Keratinocyte (primary cell): ENCODE measurements around the gene DGKE. TPM values are rescaled to one million over a fixed set of nuclear protein-coding genes. Genes with fewer than 3 reads are reported as not detected.

ENCODE experiments used
- DNase-seq: peaks from one replicate; pipeline ENCODE4 v3.0.0-alpha.2; 2011; ENCODE audit warnings: low read depth, missing footprints, low spot score
- FAIRE-seq: peaks from 2 replicates; lab custom pipeline; 2011; peaks lifted over from hg19 to GRCh38; lab: Jason Lieb, UNC
- H2AFZ ChIP-seq: 2 replicates; pipeline ENCODE4 v1.6.0; 2012; ENCODE audit warnings: low read length, control low read depth, inconsistent platforms; ENCODE audit not compliant: control insufficient read depth
- H3K27ac ChIP-seq: 2 replicates; pipeline ENCODE4 v1.5.1; 2011; ENCODE audit warnings: low read length; ENCODE audit not compliant: control insufficient read depth, insufficient read depth
- H3K27me3 ChIP-seq: 3 replicates; pipeline ENCODE4 v1.6.0; 2011; ENCODE audit warnings: low read length; ENCODE audit not compliant: control insufficient read depth, insufficient read depth; ENCODE audit errors: extremely low read depth
- H3K36me3 ChIP-seq, 2 experiments: 2 replicates in 1 of 2; 3 replicates in 1 of 2; pipeline ENCODE4 v1.5.1; 2011; ENCODE audit warnings: low read length in 2 of 2, mild to moderate bottlenecking in 1 of 2; ENCODE audit not compliant: control insufficient read depth in 2 of 2, insufficient read depth in 2 of 2; ENCODE audit errors: extremely low read depth in 1 of 2
- H3K4me1 ChIP-seq: 3 replicates; pipeline ENCODE4 v1.5.1; 2011; ENCODE audit warnings: low read length; ENCODE audit not compliant: control insufficient read depth, insufficient read depth; ENCODE audit errors: extremely low read depth
- H3K4me2 ChIP-seq: 3 replicates; pipeline ENCODE4 v1.6.0; 2011; ENCODE audit warnings: low read depth, low read length; ENCODE audit not compliant: control insufficient read depth, insufficient read depth; ENCODE audit errors: extremely low read depth
- H3K4me3 ChIP-seq, 3 experiments: fragments of 200-600 bp in 1 of 3; sonication (generic) in 1 of 3; 2 replicates in 2 of 3; 3 replicates in 1 of 3; pipeline ENCODE4 v1.5.1; 2011 to 2016; ENCODE audit warnings: low read length in 3 of 3, mild to moderate bottlenecking in 3 of 3, control low read depth in 2 of 3, inconsistent platforms in 1 of 3, low read depth in 1 of 3, mixed read lengths in 1 of 3, mixed run types in 1 of 3, moderate library complexity in 1 of 3; ENCODE audit not compliant: control insufficient read depth in 2 of 3, insufficient read depth in 2 of 3; ENCODE audit errors: extremely low read depth in 1 of 3
- H3K79me2 ChIP-seq: 2 replicates; pipeline ENCODE4 v1.6.0; 2012; ENCODE audit warnings: low read length; ENCODE audit not compliant: control insufficient read depth, insufficient read depth
- H3K9ac ChIP-seq: 3 replicates; pipeline ENCODE4 v1.6.0; 2011; ENCODE audit warnings: low read length; ENCODE audit not compliant: control insufficient read depth, insufficient read depth; ENCODE audit errors: extremely low read depth
- H3K9me1 ChIP-seq: 3 replicates; pipeline ENCODE4 v1.6.0; 2011; ENCODE audit warnings: low read length; ENCODE audit not compliant: control insufficient read depth, insufficient read depth; ENCODE audit errors: extremely low read depth
- H3K9me3 ChIP-seq: 2 replicates; pipeline ENCODE4 v1.5.1; 2012; ENCODE audit warnings: low read depth, low read length; ENCODE audit not compliant: control insufficient read depth
- H4K20me1 ChIP-seq: 3 replicates; pipeline ENCODE4 v1.6.0; 2011; ENCODE audit warnings: low read length; ENCODE audit not compliant: control insufficient read depth, insufficient read depth; ENCODE audit errors: extremely low read depth
- CTCF ChIP-seq, 3 experiments: IDR thresholded peaks in 1 of 3; conservative IDR thresholded peaks in 1 of 3; optimal IDR thresholded peaks in 1 of 3; 2 replicates in 2 of 3; 3 replicates in 1 of 3; pipeline versions ENCODE3 to v1.5.1; 2011; ENCODE audit warnings: low read length in 3 of 3, mild to moderate bottlenecking in 3 of 3, moderate library complexity in 2 of 3, control low read depth in 1 of 3, inconsistent platforms in 1 of 3; ENCODE audit not compliant: insufficient read depth in 2 of 3; ENCODE audit errors: extremely low read depth in 1 of 3
- EZH2 ChIP-seq: IDR thresholded peaks from one replicate; pipeline ENCODE4 v1.6.1; 2012; ENCODE audit warnings: inconsistent platforms, mild to moderate bottlenecking, low read length, moderate library complexity
- dilution Hi-C: fragments of 300-500 bp; cut with MboI; formaldehyde crosslinking; loops from one replicate; pipeline ENCODE4 v1.7.0; 2020; ENCODE audit warnings: low sequenced_read_pairs; ENCODE audit not compliant: extremely low pct_ligation_motif_present
- polyA plus RNA-seq, 5 experiments: library from polyadenylated mRNA; depleted of rRNA in 3 of 5; stranded (reverse) in 3 of 5; stranded (forward) in 1 of 5; unstranded in 1 of 5; fragments of >200 nt; gene quantifications; 1 replicate in 1 of 5; 2 replicates in 3 of 5; 3 replicates in 1 of 5; pipeline versions ENCODE4 v1.2.1 to v1.2.3, GENCODE V29; 2011 to 2012; ENCODE audit warnings: missing spikeins in 2 of 5, low read depth in 1 of 5, low replicate concordance in 1 of 5

The DGKE gene
- polyA plus RNA-seq, 1 donor (not counting 4 experiments of a cell fraction or from before 2014, with no cell fraction given), result 4.7 TPM

- TF ChIP-seq EZH2 (no peak), CTCF (optimal IDR thresholded peaks at IDR 0.05 in 1 of 3, IDR thresholded peaks at IDR 0.05 in 1 of 3, conservative IDR thresholded peaks at IDR 0.05 in 1 of 3; ENCODE audit: extremely low read depth in 1 of 3, insufficient read depth in 2 of 3, low read length in 3 of 3) (no peak)
- dilution Hi-C loops, result no loop called here
- no peaks in the 10 kb centered on the region for H3K9me3 ChIP-seq
- peak overlapping the region; percentile 29 for H3K4me2 ChIP-seq
- H3K79me2 ChIP-seq, result peaks cover 36% of the 10 kb centered on the region
- H3K27me3 ChIP-seq, result no peaks in the 10 kb centered on the region
- no peak for DNase-seq
- no peak overlapping the region for H3K4me3 ChIP-seq
- no peaks in the 10 kb centered on the region for H3K9me1 ChIP-seq
- H3K4me1 ChIP-seq, result peaks cover 16% of the 10 kb centered on the region
- H3K36me3 ChIP-seq, result peaks cover 39 to 77% of the 10 kb centered on the region in 2 experiments
- peak overlapping the region; percentile 48 for H3K27ac ChIP-seq
- no peak overlapping the region for H3K9ac ChIP-seq
- no peaks in the 10 kb centered on the region for H4K20me1 ChIP-seq
- FAIRE-seq, result peak; percentile 85
- H2AFZ ChIP-seq, result no peak overlapping the region
Measured at GRCh38 chr17:56902348-56902747, 68.4 kb downstream of the DGKE start.

- dilution Hi-C loops, result no loop called here
- Histone ChIP-seq H3K27ac (no peak overlapping the region), H2AFZ (no peak overlapping the region), H3K36me3 (peaks cover 39 to 82% of the 10 kb centered on the region in 2 experiments), H3K79me2 (peaks cover 44% of the 10 kb centered on the region), H3K4me3 (no peak overlapping the region), H4K20me1 (no peaks in the 10 kb centered on the region), H3K4me2 (no peak overlapping the region), H3K9me1 (no peaks in the 10 kb centered on the region), H3K9me3 (no peaks in the 10 kb centered on the region), H3K9ac (no peak overlapping the region), H3K4me1 (peaks cover 20% of the 10 kb centered on the region), H3K27me3 (no peaks in the 10 kb centered on the region)
- FAIRE-seq, result no peak
- TF ChIP-seq EZH2 (no peak), CTCF (optimal IDR thresholded peaks at IDR 0.05 in 1 of 3, IDR thresholded peaks at IDR 0.05 in 1 of 3, conservative IDR thresholded peaks at IDR 0.05 in 1 of 3; ENCODE audit: extremely low read depth in 1 of 3, insufficient read depth in 2 of 3, low read length in 3 of 3) (no peak)
- DNase-seq, result no peak
Measured at GRCh38 chr17:56903560-56903959, 69.6 kb downstream of the DGKE start.
